PC-3 (cell line): Measurements from ENCODE around the gene USP54.

ENCODE experiments used
- EZH2 ChIP-seq: fragments of 300-600 bp; sonication (generic); IDR thresholded peaks from one replicate; pipeline ENCODE4 v1.6.1; 2017; ENCODE audit warnings: antibody characterized with exemption, mild to moderate bottlenecking, low read length; ENCODE audit not compliant: unreplicated experiment
- TF ChIP-seq, protein P1 (sequence below): fragments of 300-600 bp; sonication (generic); conservative IDR thresholded peaks from 2 replicates; pipeline ENCODE4 v1.5.1; 2017; ENCODE audit warnings: antibody characterized with exemption, low read depth, mild to moderate bottlenecking, low read length

DNA sequence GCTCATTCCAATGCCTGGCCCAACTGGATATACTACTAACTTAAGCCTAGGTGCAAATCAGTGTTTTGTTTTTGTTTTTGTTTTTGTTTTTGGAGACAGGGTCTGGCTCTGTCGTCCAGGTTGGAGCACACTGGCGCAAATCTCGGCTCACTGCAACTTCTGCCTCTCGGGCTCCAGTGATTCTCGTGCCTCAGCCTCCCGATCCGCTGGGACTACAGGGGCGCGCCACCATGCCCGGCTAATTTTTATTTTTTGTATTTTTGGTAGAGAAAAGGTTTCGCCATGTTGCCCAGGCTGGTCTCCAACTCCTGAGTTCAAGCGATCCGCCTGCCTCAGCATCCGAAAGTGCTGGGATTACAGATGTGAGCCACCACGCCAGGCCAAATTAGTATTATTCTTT, 96.9 kb downstream of the USP54 start:
- TF ChIP-seq, protein P1, sequence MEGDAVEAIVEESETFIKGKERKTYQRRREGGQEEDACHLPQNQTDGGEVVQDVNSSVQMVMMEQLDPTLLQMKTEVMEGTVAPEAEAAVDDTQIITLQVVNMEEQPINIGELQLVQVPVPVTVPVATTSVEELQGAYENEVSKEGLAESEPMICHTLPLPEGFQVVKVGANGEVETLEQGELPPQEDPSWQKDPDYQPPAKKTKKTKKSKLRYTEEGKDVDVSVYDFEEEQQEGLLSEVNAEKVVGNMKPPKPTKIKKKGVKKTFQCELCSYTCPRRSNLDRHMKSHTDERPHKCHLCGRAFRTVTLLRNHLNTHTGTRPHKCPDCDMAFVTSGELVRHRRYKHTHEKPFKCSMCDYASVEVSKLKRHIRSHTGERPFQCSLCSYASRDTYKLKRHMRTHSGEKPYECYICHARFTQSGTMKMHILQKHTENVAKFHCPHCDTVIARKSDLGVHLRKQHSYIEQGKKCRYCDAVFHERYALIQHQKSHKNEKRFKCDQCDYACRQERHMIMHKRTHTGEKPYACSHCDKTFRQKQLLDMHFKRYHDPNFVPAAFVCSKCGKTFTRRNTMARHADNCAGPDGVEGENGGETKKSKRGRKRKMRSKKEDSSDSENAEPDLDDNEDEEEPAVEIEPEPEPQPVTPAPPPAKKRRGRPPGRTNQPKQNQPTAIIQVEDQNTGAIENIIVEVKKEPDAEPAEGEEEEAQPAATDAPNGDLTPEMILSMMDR: no peak
- TF ChIP-seq EZH2: no peak
